ENCODE measurements around the gene CHRNA10.

CHRNA10 gene

DNA sequence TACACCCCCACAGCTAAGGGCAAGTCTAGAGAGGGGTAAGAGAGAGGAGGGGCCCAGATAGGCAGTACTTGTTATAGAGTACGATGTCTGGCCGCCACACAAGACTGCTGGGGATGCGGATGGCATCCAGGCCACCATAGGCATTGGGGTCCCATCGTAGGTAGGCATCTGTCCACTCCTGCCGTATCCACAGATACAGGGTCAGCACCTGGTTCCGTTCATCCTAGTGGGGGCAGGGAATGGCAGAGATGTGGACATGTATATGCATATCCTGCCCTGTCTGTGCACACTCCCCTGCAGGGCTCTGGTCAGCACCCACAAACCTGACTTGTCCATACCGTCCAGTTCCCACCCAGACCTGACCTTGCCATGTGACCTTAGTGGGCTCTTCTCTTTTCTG is 2.1 kb downstream of the CHRNA10 start:
- Histone ChIP-seq H3K27me3 (ENCODE audit: insufficient read depth, low read length, poor library complexity) (no peaks in the 10 kb centered on the region), H3K9ac (ENCODE audit: low read depth, low read length) (no peak overlapping the region), H3K79me2 (ENCODE audit: insufficient read depth, low read length) (no peaks in the 10 kb centered on the region), H3K4me3 (ENCODE audit: low read depth in 1 of 2, low read length in 2 of 2) (no peak overlapping the region), H3K36me3 (ENCODE audit: insufficient read depth, low read length) (peaks cover 60% of the 10 kb centered on the region), H3K27ac (ENCODE audit: low read length) (no peak overlapping the region), H3K4me1 (ENCODE audit: insufficient read depth, low read length) (no peaks in the 10 kb centered on the region), H3K4me2 (ENCODE audit: insufficient read depth, low read length) (no peak overlapping the region), H3K9me3 (ENCODE audit: insufficient read depth, low read length, severe bottlenecking) (no peaks in the 10 kb centered on the region), H2AFZ (ENCODE audit: low read depth, low read length) (no peak overlapping the region), H4K20me1 (ENCODE audit: insufficient read depth, low read length) (no peaks in the 10 kb centered on the region; the same call in 1 of the 2 replicates)
- ATAC-seq (ENCODE audit: insufficient read depth, low read depth) (no peak), DNase-seq (no peak)
- TF ChIP-seq, protein P1, sequence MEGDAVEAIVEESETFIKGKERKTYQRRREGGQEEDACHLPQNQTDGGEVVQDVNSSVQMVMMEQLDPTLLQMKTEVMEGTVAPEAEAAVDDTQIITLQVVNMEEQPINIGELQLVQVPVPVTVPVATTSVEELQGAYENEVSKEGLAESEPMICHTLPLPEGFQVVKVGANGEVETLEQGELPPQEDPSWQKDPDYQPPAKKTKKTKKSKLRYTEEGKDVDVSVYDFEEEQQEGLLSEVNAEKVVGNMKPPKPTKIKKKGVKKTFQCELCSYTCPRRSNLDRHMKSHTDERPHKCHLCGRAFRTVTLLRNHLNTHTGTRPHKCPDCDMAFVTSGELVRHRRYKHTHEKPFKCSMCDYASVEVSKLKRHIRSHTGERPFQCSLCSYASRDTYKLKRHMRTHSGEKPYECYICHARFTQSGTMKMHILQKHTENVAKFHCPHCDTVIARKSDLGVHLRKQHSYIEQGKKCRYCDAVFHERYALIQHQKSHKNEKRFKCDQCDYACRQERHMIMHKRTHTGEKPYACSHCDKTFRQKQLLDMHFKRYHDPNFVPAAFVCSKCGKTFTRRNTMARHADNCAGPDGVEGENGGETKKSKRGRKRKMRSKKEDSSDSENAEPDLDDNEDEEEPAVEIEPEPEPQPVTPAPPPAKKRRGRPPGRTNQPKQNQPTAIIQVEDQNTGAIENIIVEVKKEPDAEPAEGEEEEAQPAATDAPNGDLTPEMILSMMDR (IDR thresholded peaks at IDR 0.05; ENCODE audit: borderline replicate concordance, extremely low read depth, low read length, poor library complexity, severe bottlenecking): no peak
- no peak for TF ChIP-seq EZH2 (IDR thresholded peaks at IDR 0.05; ENCODE audit: borderline replicate concordance, low read depth, low read length, severe bottlenecking)

DNA sequence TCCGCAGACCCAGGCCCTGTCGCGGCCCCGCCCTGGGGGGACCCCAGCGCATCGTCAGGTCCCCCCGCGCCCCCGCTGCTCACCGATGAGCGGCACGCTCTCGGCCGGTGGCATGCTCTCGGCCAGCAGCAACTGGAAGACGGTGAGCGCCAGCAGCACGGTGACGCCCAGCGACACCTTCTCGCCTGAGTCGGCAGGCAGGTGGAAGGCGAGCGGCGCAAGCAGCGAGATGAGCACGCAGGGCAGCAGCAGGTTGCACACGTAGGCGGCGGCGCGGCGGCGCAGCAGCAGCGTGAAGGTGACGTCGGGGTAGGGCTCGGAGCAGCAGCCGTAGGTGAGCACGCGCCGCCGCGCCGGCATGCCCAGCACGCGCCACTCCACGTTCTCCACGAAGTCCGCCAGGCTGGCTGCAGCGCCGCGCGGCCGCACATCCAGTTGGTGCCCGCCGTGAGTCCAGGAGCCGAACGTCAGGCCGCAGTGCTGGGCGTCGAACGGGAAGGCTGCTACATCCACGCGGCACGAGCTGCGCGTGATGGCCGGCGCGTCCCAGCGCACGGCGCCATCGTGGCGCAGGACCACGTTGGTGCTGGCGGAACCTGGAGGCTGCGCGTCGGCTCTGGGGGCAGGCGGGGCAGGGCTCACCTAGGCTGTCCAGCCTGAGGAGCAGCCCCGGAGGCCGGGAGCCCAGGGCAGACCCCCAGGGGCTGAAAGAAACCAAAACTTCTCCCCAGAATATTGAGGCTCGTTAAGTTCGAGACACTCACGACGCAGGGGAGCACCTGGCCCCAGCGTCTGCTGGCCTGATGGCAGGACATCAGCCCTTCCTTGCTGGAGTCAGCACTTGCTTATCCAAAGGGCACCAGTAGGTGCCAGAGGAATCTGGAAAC is 3.8 kb downstream of the CHRNA10 start:
- no peaks in the 10 kb centered on the region for H3K9me3 ChIP-seq (ENCODE audit: insufficient read depth, low read length, severe bottlenecking)
- no peaks in the 10 kb centered on the region for H3K79me2 ChIP-seq (ENCODE audit: insufficient read depth, low read length)
- H3K4me3 ChIP-seq (ENCODE audit: low read depth in 1 of 2, low read length in 2 of 2): no peak overlapping the region
- no peaks in the 10 kb centered on the region for H3K27me3 ChIP-seq (ENCODE audit: insufficient read depth, low read length, poor library complexity)
- no peaks in the 10 kb centered on the region; the same call in 1 of the 2 replicates for H4K20me1 ChIP-seq (ENCODE audit: insufficient read depth, low read length)
- TF ChIP-seq EZH2 (IDR thresholded peaks at IDR 0.05; ENCODE audit: borderline replicate concordance, low read depth, low read length, severe bottlenecking): no peak
- TF ChIP-seq, protein P1 (IDR thresholded peaks at IDR 0.05; ENCODE audit: borderline replicate concordance, extremely low read depth, low read length, poor library complexity, severe bottlenecking): no peak
- no peaks in the 10 kb centered on the region for H3K4me1 ChIP-seq (ENCODE audit: insufficient read depth, low read length)
- ATAC-seq (ENCODE audit: insufficient read depth, low read depth) (no peak), DNase-seq (no peak)
- H3K4me2 ChIP-seq (ENCODE audit: insufficient read depth, low read length): no peak overlapping the region
- H3K9ac ChIP-seq (ENCODE audit: low read depth, low read length): no peak overlapping the region
- no peak overlapping the region for H2AFZ ChIP-seq (ENCODE audit: low read depth, low read length)
- peaks cover 49% of the 10 kb centered on the region for H3K36me3 ChIP-seq (ENCODE audit: insufficient read depth, low read length)
- no peak overlapping the region for H3K27ac ChIP-seq (ENCODE audit: low read length)

DNA sequence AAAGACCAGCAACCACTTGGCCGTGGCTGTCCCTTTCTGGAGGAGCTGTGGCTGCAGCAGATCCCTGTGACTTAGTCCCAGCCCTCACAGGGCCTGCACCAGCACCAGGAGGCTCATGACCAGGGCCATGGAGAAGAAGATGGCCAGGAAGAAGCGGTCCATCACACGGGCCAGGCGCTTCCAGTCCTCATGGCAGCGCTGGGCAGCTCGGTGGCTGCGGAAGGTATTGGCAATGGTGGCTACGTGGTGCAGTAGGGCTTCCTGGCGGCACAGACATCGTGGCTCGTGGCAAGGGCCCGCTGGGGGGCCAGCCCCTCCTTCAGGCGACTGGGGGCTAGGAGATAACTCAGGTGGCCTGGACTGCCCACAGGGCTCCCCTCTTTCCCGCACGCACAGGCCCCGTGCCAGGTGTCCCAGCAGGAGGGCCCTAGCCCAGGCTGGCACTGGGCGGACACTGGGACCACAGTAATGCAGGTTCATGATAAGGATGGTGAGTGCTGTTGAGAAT is 5.1 kb downstream of the CHRNA10 start:
- H3K27me3 ChIP-seq (ENCODE audit: insufficient read depth, low read length, poor library complexity): no peaks in the 10 kb centered on the region
- ATAC-seq (ENCODE audit: insufficient read depth, low read depth): no peak
- H3K36me3 ChIP-seq (ENCODE audit: insufficient read depth, low read length): peaks cover 40% of the 10 kb centered on the region
- H3K9me3 ChIP-seq (ENCODE audit: insufficient read depth, low read length, severe bottlenecking): no peaks in the 10 kb centered on the region
- H3K4me3 ChIP-seq (ENCODE audit: low read depth in 1 of 2, low read length in 2 of 2): no peak overlapping the region
- H3K9ac ChIP-seq (ENCODE audit: low read depth, low read length): no peak overlapping the region
- TF ChIP-seq, protein P1 (IDR thresholded peaks at IDR 0.05; ENCODE audit: borderline replicate concordance, extremely low read depth, low read length, poor library complexity, severe bottlenecking): no peak
- TF ChIP-seq EZH2 (IDR thresholded peaks at IDR 0.05; ENCODE audit: borderline replicate concordance, low read depth, low read length, severe bottlenecking): no peak
- H4K20me1 ChIP-seq (ENCODE audit: insufficient read depth, low read length): no peaks in the 10 kb centered on the region; the same call in 1 of the 2 replicates
- H3K4me1 ChIP-seq (ENCODE audit: insufficient read depth, low read length): no peaks in the 10 kb centered on the region
- H3K27ac ChIP-seq (ENCODE audit: low read length): no peak overlapping the region
- H3K4me2 ChIP-seq (ENCODE audit: insufficient read depth, low read length): no peak overlapping the region
- DNase-seq: no peak
- H2AFZ ChIP-seq (ENCODE audit: low read depth, low read length): no peak overlapping the region
- no peaks in the 10 kb centered on the region for H3K79me2 ChIP-seq (ENCODE audit: insufficient read depth, low read length)

Measured in DND-41 (cell line).